Dendritic cell treated with granulocyte-macrophage colony-stimulating factor and Interleukin-4, amounts not matched to agents 40 ng/mL and 50 ng/mL, for 4 days (primary cell): ENCODE results near the gene RFX6.
"Not testable (repeated sequence)": the region's sequence is repeated elsewhere in the genome, so short reads cannot be mapped to it uniquely, and the experiment has no call there.

Source experiments
- H3K27ac Mint-ChIP-seq: one replicate; pipeline ENCODE4 v1.8.0; 2022; ENCODE audit warnings: mild to moderate bottlenecking, mixed read lengths
- H3K27me3 Mint-ChIP-seq: one replicate; pipeline ENCODE4 v1.8.0; 2022; ENCODE audit warnings: mild to moderate bottlenecking, mixed read lengths
- H3K36me3 Mint-ChIP-seq: one replicate; pipeline ENCODE4 v1.8.0; 2022; ENCODE audit warnings: low read depth, mixed read lengths
- H3K4me1 Mint-ChIP-seq: one replicate; pipeline ENCODE4 v1.8.0; 2022; ENCODE audit warnings: low read depth, mixed read lengths
- H3K4me3 Mint-ChIP-seq: one replicate; pipeline ENCODE4 v1.8.0; 2022; ENCODE audit warnings: mild to moderate bottlenecking, moderate library complexity, mixed read lengths
- H3K9me3 Mint-ChIP-seq: one replicate; pipeline ENCODE4 v1.8.0; 2022; ENCODE audit warnings: mixed read lengths
- intact Hi-C: fragments of 100-400 bp; cut with micrococcal nuclease; formaldehyde crosslinking; loops from one replicate; pipeline ENCODE4 v1.15.0; 2022

The RFX6 gene, protein sequence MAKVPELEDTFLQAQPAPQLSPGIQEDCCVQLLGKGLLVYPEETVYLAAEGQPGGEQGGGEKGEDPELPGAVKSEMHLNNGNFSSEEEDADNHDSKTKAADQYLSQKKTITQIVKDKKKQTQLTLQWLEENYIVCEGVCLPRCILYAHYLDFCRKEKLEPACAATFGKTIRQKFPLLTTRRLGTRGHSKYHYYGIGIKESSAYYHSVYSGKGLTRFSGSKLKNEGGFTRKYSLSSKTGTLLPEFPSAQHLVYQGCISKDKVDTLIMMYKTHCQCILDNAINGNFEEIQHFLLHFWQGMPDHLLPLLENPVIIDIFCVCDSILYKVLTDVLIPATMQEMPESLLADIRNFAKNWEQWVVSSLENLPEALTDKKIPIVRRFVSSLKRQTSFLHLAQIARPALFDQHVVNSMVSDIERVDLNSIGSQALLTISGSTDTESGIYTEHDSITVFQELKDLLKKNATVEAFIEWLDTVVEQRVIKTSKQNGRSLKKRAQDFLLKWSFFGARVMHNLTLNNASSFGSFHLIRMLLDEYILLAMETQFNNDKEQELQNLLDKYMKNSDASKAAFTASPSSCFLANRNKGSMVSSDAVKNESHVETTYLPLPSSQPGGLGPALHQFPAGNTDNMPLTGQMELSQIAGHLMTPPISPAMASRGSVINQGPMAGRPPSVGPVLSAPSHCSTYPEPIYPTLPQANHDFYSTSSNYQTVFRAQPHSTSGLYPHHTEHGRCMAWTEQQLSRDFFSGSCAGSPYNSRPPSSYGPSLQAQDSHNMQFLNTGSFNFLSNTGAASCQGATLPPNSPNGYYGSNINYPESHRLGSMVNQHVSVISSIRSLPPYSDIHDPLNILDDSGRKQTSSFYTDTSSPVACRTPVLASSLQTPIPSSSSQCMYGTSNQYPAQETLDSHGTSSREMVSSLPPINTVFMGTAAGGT

DNA sequence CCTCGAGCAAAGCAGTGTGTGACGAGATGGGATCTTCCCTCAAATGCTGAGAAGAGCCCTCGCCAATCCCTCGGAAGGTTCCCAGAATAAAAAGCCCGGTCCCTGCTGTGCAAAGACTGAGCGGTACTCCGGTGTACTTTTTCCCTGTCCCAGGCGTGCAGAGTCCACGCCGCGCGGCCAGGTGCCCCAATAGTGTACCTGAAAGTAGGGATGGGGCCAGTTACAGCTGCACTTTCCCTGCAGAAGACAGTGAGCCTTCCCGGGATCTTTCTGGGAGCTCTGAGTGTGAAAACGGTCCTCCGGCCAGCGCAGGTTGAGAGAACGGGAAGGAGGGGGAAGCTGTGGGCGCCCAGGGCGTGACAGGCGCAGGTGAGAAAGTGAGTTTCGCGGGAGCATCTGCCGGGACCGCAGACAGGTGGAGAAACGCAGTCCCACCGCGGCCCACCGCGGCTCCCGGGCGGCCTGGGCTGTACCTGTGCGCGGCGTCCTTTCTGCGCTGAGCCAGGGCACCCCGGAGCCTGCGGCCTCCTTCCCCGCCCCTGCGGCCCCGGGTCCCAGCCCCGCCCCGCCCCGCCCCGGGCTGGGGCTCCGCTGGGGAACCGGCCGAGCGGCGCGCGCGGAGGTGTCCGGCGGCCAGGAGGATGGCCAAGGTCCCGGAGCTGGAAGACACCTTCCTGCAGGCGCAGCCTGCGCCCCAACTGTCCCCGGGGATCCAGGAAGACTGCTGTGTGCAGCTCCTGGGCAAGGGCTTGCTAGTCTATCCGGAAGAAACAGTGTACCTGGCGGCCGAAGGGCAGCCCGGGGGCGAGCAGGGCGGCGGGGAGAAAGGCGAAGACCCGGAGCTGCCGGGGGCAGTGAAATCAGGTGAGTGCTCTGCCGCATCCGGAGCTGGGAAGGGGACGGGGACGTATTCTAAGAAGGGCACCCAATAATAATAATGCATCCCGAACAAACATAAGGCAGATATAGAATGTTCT lies at the start of gene RFX6:
Gene RFX6 (plus strand): TSS at position 608 of the 977 bp plus-strand sequence. CDS start 34 bp downstream, at position 642.
- Mint-ChIP-seq H3K27ac (no peak within 1 kb of the TSS), H3K4me3 (no peak within 1 kb of the TSS), H3K27me3 (peaks cover 35% of the 10 kb centered on the region), H3K9me3 (no peaks in the 10 kb centered on the region), H3K4me1 (no peaks in the 10 kb centered on the region), H3K36me3 (no peaks in the 10 kb centered on the region)
- intact Hi-C loops = no loop called here

DNA sequence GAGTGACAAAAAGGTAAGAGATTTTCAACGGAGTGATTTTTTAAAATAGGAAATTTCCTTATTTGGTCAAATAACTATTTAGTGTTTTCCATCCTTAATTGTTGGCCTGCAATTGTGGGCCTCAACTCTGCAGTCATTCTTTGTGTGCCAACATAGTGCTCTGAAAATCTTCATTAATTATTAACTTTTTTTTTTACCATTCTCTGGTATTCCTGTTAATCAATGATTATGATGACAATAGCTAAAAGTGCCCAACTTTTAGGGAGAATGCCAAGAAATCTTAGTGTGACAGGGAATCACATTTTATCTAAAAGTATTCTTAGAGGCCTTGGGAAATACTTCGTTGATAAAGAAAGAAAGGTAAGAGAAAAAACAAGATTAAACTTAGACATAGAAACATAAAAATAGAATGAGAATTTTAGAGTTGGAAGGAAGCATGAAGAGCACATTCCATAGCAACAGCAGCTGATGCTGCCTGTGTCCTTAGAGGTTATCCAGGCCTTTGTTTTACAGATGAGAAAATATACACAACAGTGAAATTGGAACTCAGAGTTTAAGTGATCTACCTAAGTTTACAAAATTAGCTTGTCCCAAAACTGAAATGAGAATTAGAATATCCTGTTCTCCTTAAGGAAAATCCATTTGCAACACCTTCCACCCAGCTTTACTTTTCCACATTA lies 49.3 kb upstream of the RFX6 start:
- H3K4me1 Mint-ChIP-seq = no peaks in the 10 kb centered on the region

DNA sequence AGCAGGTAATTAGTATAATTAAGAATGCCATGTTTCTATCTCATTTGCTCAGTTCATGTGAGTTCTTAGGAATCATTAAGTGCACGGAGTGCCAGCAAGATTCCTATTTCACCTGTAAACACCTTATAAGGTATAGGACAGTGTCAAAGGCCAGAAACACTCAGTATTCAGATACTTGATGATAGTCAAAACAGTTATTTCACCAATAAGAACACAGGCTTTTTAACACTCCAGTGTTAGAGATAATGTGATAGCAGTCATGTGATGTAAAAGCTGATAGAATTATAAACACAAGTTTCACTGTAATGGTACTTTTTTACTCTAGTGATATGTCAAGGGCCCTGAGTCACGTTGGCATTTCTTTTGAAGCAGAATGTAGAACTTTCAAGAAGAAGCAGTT lies 48.1 kb upstream of the RFX6 start, which contains the start of gene GPRC6A:
Gene GPRC6A (minus strand): TSS at position 101 of the 400 bp plus-strand sequence. CDS start 70 bp downstream, at position 31.
- Mint-ChIP-seq H3K4me1 (no peaks in the 10 kb centered on the region), H3K36me3 (no peaks in the 10 kb centered on the region), H3K27me3 (no peaks in the 10 kb centered on the region), H3K4me3 (no peak within 1 kb of the TSS), H3K27ac (no peak within 1 kb of the TSS), H3K9me3 (no peaks in the 10 kb centered on the region)
- intact Hi-C loops = no loop called here

More for the DNA sequence above, 49.3 kb upstream of the RFX6 start:
- H3K4me3 Mint-ChIP-seq = no peak overlapping the region
- no peaks in the 10 kb centered on the region for H3K27me3 Mint-ChIP-seq
- intact Hi-C loops = no loop called here
- H3K36me3 Mint-ChIP-seq = no peaks in the 10 kb centered on the region
- no peak overlapping the region for H3K27ac Mint-ChIP-seq
- H3K9me3 Mint-ChIP-seq = no peaks in the 10 kb centered on the region

DNA sequence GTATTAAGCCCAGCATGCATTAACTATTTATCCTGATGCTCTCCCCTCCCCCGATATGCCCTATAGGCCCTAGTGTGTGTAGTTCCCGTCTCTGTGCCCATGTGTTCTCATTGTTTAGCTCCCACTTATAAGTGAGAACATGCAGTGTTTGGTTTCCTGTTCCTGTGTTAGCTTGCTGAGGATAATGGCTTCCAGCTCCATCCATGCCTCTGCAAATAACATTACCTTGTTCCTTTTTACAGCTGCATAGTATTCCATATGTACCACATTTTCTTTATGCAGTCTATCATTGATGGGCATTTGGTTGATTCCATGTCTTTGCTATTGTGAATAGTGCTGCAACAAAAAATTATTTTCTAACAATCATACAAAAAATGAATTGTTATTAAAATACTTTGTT lies 42.5 kb upstream of the RFX6 start:
- H3K36me3 Mint-ChIP-seq, H3K9me3 Mint-ChIP-seq, H3K4me3 Mint-ChIP-seq, H3K27ac Mint-ChIP-seq, H3K27me3 Mint-ChIP-seq, H3K4me1 Mint-ChIP-seq, intact Hi-C loops: not testable (repeated sequence)

DNA sequence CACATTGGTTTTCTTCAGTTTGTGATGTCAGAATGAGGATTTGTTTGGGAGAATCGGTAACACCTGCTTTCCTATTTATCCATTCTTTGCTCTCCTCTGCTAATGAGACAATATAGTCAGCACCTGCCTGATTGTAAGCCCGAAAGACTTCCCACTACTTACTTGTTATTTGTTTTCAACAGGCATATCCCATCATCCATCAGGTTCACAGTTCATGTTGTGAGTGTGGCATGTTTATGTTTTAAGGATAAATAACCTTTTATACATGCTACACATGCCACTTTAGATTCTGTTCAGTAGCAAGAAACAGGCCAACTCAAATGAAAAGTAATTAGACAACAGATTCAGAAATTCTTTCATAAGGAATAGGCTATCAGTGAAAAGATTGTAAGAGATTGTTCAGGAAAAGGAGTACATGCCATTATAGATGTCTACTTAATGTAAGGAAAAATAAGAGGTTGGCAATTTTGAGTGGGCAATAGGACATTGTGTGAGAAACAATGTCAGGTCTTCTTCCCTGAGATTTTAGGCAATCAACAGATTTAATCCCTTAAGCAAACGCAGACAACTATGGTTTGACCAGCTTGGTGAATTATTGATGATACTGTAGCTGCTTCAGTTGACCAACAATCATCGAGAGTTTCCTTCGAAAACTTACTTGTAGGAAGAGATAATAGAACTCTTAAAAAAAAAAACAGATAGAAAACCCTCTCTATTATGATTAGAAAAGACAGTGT lies 40.3 kb upstream of the RFX6 start:
- intact Hi-C loops = no loop called here
- H3K36me3 Mint-ChIP-seq = no peaks in the 10 kb centered on the region
- no peak overlapping the region for H3K4me3 Mint-ChIP-seq
- no peaks in the 10 kb centered on the region for H3K27me3 Mint-ChIP-seq
- H3K9me3 Mint-ChIP-seq = peaks cover 8% of the 10 kb centered on the region
- H3K4me1 Mint-ChIP-seq = peaks cover 10% of the 10 kb centered on the region
- H3K27ac Mint-ChIP-seq = no peak overlapping the region

DNA sequence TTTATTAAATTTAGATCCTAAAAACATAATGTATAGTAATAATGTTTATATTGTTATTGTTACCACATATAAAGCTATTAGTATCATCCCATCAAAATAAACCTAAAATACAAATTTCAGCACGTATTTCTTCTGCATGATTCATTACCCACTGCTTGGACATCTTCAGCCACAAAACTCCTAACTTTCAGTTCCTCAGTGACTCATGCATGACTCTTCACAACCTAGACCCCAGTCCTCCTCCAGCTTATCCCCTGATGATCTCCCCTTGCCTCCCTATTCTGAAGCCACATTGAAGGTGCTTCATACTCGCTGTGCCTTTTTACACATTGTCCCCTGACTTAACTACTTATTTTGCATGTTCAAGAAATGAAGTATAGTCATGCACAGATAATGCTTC lies 37.0 kb upstream of the RFX6 start:
- Mint-ChIP-seq H3K9me3 (no peaks in the 10 kb centered on the region), H3K27ac (no peak overlapping the region), H3K27me3 (no peaks in the 10 kb centered on the region), H3K4me1 (peaks cover 10% of the 10 kb centered on the region), H3K4me3 (no peak overlapping the region), H3K36me3 (no peaks in the 10 kb centered on the region)
- intact Hi-C loops = no loop called here

DNA sequence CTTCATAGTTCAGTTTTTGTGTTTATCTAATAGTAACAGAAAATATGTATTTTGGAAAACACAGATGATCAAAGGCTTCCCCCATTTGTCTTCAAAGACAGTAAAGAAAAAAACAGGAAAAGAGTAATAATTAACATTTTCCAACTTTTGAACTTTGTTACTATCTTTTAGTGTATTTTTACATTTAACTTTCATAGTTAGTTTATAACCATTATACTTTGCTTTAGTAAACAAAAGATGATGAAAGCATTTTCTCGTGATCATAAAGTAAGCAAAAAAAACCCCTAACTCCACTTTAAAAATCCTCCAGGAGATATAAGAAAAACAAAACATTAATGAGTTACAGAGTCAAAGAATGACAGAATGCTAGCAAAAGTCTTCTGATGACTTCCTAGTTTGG lies 34.6 kb upstream of the RFX6 start:
- no peak overlapping the region for H3K4me3 Mint-ChIP-seq
- peaks cover 10% of the 10 kb centered on the region for H3K4me1 Mint-ChIP-seq
- no peak overlapping the region for H3K27ac Mint-ChIP-seq
- no peaks in the 10 kb centered on the region for H3K36me3 Mint-ChIP-seq
- intact Hi-C loops = no loop called here
- H3K9me3 Mint-ChIP-seq = no peaks in the 10 kb centered on the region
- no peaks in the 10 kb centered on the region for H3K27me3 Mint-ChIP-seq

DNA sequence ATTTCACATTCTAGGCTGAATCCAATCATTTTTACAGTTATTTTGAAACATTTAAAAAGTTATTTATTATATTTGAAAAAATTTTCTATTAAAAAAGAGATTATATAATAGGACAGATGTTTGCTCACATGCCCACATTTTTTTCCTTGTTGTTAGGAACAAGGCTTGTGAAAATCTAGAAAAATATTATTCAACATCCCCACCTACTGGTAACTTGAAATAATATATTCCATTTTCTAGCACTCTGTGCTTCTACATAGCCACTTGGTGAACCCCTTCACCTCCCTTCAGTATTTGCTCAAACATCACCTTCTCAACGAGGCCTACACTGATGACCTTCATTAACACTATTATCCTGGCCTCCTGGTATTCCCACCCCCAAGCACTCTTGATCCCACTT lies 29.8 kb upstream of the RFX6 start:
- no peaks in the 10 kb centered on the region for H3K36me3 Mint-ChIP-seq
- intact Hi-C loops = no loop called here
- no peak overlapping the region for H3K27ac Mint-ChIP-seq
- H3K4me3 Mint-ChIP-seq = no peak overlapping the region
- H3K27me3 Mint-ChIP-seq = no peaks in the 10 kb centered on the region
- H3K4me1 Mint-ChIP-seq = no peaks in the 10 kb centered on the region
- H3K9me3 Mint-ChIP-seq = no peaks in the 10 kb centered on the region

DNA sequence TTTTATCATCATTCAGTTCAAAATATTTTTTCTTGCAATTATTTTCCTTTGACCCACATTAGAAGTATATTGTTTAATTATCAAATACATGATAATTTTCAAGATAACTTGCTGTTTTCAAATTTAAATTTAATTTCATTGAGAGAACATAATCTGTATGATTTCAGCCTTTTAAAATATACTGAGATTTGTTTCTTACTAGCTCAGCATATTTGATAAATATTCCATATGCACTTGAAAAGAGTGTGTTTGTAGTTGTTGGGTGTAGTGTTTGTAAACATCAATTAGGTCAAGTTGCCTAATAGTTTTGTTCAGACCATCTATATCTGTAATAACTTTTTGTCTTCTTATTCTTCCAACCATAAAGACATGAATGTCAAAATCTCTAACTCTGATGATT lies 19.0 kb upstream of the RFX6 start:
- Mint-ChIP-seq H3K4me1 (no peaks in the 10 kb centered on the region), H3K27me3 (no peaks in the 10 kb centered on the region), H3K4me3 (no peak overlapping the region), H3K9me3 (peaks cover 32% of the 10 kb centered on the region), H3K36me3 (no peaks in the 10 kb centered on the region), H3K27ac (no peak overlapping the region)
- intact Hi-C loops = no loop called here

DNA sequence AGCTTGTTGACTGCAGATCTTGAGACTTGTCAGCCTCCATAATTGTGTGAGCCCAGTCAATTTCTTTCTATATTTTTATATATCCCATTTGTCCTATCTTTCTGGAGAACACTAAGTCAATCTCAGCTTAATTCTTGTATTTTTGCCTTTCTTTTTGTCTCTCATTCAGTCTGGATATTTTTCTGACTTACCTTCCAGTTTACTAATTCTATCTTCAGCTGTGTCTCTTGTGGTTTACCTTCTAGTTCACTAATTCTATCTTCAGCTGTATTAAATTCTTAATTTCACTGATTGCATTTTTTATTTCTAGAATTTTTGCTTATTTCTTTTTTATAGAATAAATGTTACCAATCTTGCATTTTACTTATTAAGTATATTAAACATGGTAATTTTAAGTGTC lies 17.8 kb upstream of the RFX6 start:
- no peaks in the 10 kb centered on the region for H3K4me1 Mint-ChIP-seq
- peaks cover 24% of the 10 kb centered on the region for H3K9me3 Mint-ChIP-seq
- H3K27me3 Mint-ChIP-seq = no peaks in the 10 kb centered on the region
- intact Hi-C loops = no loop called here
- H3K27ac Mint-ChIP-seq = no peak overlapping the region
- H3K4me3 Mint-ChIP-seq = no peak overlapping the region
- H3K36me3 Mint-ChIP-seq = no peaks in the 10 kb centered on the region

DNA sequence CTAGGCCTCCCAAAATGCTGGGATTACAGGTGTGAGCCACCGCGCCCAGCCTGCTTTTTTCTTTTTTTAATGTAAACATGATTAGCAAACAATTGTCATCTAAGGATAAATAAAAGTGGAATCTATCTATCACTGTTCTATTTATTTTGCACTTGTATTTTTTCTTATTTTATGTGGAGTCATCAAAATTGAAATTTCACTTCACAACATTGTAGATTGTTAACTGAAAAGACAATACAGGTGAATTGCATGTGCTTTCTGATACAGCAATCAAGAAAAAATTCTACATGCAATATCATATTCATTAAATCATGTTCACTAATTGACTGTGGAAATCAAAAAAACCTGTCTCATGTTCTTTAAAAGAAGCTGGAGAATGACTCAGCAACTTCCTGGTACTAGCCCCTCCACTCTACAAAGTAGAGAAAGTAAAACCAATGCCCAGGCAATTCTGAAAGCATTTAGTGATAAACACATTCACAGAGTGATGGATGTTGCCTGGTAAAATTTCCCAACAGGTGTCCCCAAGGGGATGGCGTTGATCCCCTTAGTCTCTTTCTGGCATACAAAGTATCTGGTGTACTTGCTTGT lies 10.7 kb upstream of the RFX6 start:
- H3K27me3 Mint-ChIP-seq = no peaks in the 10 kb centered on the region
- H3K36me3 Mint-ChIP-seq = no peaks in the 10 kb centered on the region
- H3K4me1 Mint-ChIP-seq = no peaks in the 10 kb centered on the region
- H3K9me3 Mint-ChIP-seq = no peaks in the 10 kb centered on the region
- intact Hi-C loops = no loop called here
- H3K4me3 Mint-ChIP-seq = no peak overlapping the region
- H3K27ac Mint-ChIP-seq = no peak overlapping the region

DNA sequence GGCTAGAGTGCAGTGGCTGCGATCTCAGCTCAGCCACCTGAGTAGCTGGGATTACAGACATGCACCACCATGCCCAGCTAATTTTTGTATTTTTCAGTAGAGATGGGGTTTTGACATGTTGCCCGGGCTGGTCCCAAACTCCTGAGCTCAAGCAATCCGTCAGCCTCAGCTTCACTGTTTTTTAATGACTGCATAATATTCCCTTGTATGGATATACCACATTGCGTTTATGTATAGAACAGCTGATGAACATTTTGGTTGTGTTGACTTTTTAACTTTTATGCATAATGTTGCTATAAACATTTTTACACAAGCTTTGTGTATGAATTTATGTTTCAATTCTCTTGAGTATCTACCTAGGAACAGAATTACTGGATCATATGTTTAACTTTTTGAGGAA lies 4.3 kb upstream of the RFX6 start:
- no peak overlapping the region for H3K4me3 Mint-ChIP-seq
- no peaks in the 10 kb centered on the region for H3K9me3 Mint-ChIP-seq
- H3K27ac Mint-ChIP-seq = no peak overlapping the region
- H3K4me1 Mint-ChIP-seq = no peaks in the 10 kb centered on the region
- intact Hi-C loops = no loop called here
- H3K27me3 Mint-ChIP-seq = peaks cover 33% of the 10 kb centered on the region
- H3K36me3 Mint-ChIP-seq = no peaks in the 10 kb centered on the region
